Stimulated activated CD8-positive, alpha-beta memory T cell treated with anti-CD3 and anti-CD28 coated beads, Interleukin-15, amount 100 ng/mL, for 48 hours (primary cell): ENCODE results near the gene EFHD1.
"Not testable (repeated sequence)": the region's sequence is repeated elsewhere in the genome, so short reads cannot be mapped to it uniquely, and the experiment has no call there.

Experiments used
- DNase-seq, 2 donors: peaks; one replicate each; pipeline ENCODE4 v3.0.0-alpha.2; 2020; ENCODE audit warnings: low read depth in 2 of 2

Gene EFHD1

GRCh38 chr2:232652505-232652851, 19.1 kb downstream of the EFHD1 start:
- no peak for DNase-seq

GRCh38 chr2:232653441-232653840, 20.0 kb downstream of the EFHD1 start:
- DNase-seq, result no peak

- DNase-seq, result no peak
Observed at GRCh38 chr2:232655392-232655791, 22.0 kb downstream of the EFHD1 start.

GRCh38 chr2:232658217-232658785, 24.9 kb downstream of the EFHD1 start:
- no peak for DNase-seq

GRCh38 chr2:232659359-232659758, 26.0 kb downstream of the EFHD1 start:
- no peak for DNase-seq

GRCh38 chr2:232662486-232663260, 29.3 kb downstream of the EFHD1 start:
- no peak for DNase-seq

- no peak for DNase-seq
Observed at GRCh38 chr2:232666051-232666805, 32.8 kb downstream of the EFHD1 start.

GRCh38 chr2:232667989-232668583, 34.7 kb downstream of the EFHD1 start:
- DNase-seq, result no peak

GRCh38 chr2:232668805-232669444, 35.5 kb downstream of the EFHD1 start:
- DNase-seq, result no peak

- DNase-seq, result no peak
Observed at GRCh38 chr2:232672588-232672987, 39.2 kb downstream of the EFHD1 start.

GRCh38 chr2:232674491-232674890, 41.1 kb downstream of the EFHD1 start:
- no peak for DNase-seq

- DNase-seq, result no peak
Observed at GRCh38 chr2:232675381-232675780, 42.0 kb downstream of the EFHD1 start.

- DNase-seq, result no peak
Observed at GRCh38 chr2:232680006-232680405, 46.6 kb downstream of the EFHD1 start.

GRCh38 chr2:232681527-232681926, 48.1 kb downstream of the EFHD1 start:
- DNase-seq, result no peak

- no peak for DNase-seq
Observed at GRCh38 chr2:232683368-232683767, 50.0 kb downstream of the EFHD1 start.

GRCh38 chr2:232685391-232685790, 52.0 kb downstream of the EFHD1 start:
- not testable (repeated sequence) for DNase-seq

GRCh38 chr2:232687382-232688160, 54.2 kb downstream of the EFHD1 start:
- no peak for DNase-seq

- no peak for DNase-seq
Observed at GRCh38 chr2:232688201-232688600, 54.8 kb downstream of the EFHD1 start.

- DNase-seq, result no peak
Observed at GRCh38 chr2:232689152-232689910, 55.9 kb downstream of the EFHD1 start.

GRCh38 chr2:232691117-232691516, 57.7 kb downstream of the EFHD1 start:
- not testable (repeated sequence) for DNase-seq
